HG02884 (cell line): ENCODE data around the gene MUC5B.

Experiments used
- ATAC-seq: cut with Tn5 transposase; IDR thresholded peaks from one replicate; pipeline ENCODE4 v1.9.1; 2021; ENCODE audit warnings: mild to moderate bottlenecking, moderate library complexity; ENCODE audit not compliant: unreplicated experiment

The MUC5B gene

GRCh38 chr11:1307998-1308742 lies 85.3 kb downstream of the MUC5B start:
- ATAC-seq, result no peak

GRCh38 chr11:1308743-1309497 lies 86.1 kb downstream of the MUC5B start:
- peak; percentile 31 for ATAC-seq

GRCh38 chr11:1309498-1310317 lies 86.8 kb downstream of the MUC5B start, which contains the start of gene TOLLIP:
TSS of gene TOLLIP (minus strand) at chr11:1309632. CDS start at chr11:1309498, 134 bp downstream.
- peak; percentile 78 for ATAC-seq

GRCh38 chr11:1310318-1310687 lies 87.4 kb downstream of the MUC5B start:
- no peak for ATAC-seq

- ATAC-seq, result no peak
These were observed 88.1 kb downstream of the MUC5B start for GRCh38 chr11:1310772-1311468.
